D721Med (cell line): Measurements from ENCODE around the gene TRPM3.

Experiments used
- DNase-seq: peaks from one replicate; pipeline ENCODE4 v3.0.0; 2011; ENCODE audit warnings: low spot score; ENCODE audit not compliant: insufficient read length
- FAIRE-seq: peaks from 2 replicates; lab custom pipeline; 2011; peaks lifted over from hg19 to GRCh38; lab: Jason Lieb, UNC
- CTCF ChIP-seq: IDR thresholded peaks from 2 replicates; pipeline ENCODE4 v1.5.1; 2012; ENCODE audit warnings: mild to moderate bottlenecking, control low read depth; ENCODE audit not compliant: insufficient read depth; ENCODE audit errors: missing control alignments

The TRPM3 gene

GRCh38 chr9:70901013-70901412 is 220.4 kb downstream of the TRPM3 start:
- TF ChIP-seq CTCF: no peak
- DNase-seq: no peak
- no peak for FAIRE-seq

GRCh38 chr9:70893580-70894122 is 227.8 kb downstream of the TRPM3 start:
- DNase-seq (no peak), FAIRE-seq (no peak)
- no peak for TF ChIP-seq CTCF

- FAIRE-seq (no peak), DNase-seq (no peak)
- TF ChIP-seq CTCF: no peak
These were observed 232.9 kb downstream of the TRPM3 start for GRCh38 chr9:70888471-70888870.

GRCh38 chr9:70887826-70888225 is 233.6 kb downstream of the TRPM3 start:
- no peak for TF ChIP-seq CTCF
- DNase-seq (no peak), FAIRE-seq (no peak)

- no peak for TF ChIP-seq CTCF
- DNase-seq: no peak
- no peak for FAIRE-seq
These were observed 237.2 kb downstream of the TRPM3 start for GRCh38 chr9:70883963-70884793.

- FAIRE-seq (no peak), DNase-seq (no peak)
- TF ChIP-seq CTCF: no peak
These were observed 238.4 kb downstream of the TRPM3 start for GRCh38 chr9:70883056-70883455.

GRCh38 chr9:70881333-70881732 is 240.1 kb downstream of the TRPM3 start:
- FAIRE-seq (peak; percentile 63), DNase-seq (no peak)
- no peak for TF ChIP-seq CTCF
